ENCODE results near the gene IL17REL. TPM values are rescaled to one million over a fixed set of nuclear protein-coding genes. Genes with fewer than 3 reads are reported as not detected.

IL17REL gene
- total RNA-seq, 2 donors from 2014 or later, result 0.15 TPM; not detected in 1

DNA sequence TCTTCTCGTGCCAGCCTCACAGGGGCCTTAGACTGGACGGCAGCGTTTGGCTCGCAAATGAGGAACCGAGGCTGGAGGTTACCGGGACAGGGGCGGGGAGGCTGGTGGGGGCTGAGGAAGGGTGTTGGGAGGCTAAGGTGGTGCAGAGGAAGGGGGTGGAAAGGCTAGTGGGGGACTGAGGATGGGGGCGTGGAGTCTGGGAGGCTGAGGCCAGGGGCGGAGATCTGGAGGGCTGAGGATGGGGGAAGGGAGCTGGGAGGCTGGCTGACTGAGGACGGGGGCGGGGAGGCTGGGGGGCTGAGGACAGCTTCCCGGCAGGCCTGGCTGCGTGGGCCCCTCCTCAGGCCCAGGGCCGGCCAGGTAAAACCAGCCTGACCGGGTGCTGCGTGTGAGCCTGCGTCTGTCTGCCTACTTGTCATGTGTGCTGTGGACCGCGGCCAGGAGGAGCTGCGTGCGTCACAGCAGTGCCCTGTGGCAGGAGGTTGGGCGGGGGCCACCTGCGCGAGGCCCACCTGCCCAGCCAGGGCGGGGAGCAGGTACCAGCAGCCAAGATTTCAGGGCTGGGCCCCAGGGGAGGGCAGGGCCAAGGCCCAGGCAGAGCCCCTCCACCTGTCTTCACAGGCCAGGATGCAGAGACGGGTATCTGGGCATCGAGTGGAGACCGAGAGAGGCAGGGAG lies 61.4 kb downstream of the IL17REL start:
- Mint-ChIP-seq H3K9me3 (no peaks in the 10 kb centered on the region), H3K4me3 (no peak overlapping the region), H3K36me3 (ENCODE audit: low read depth) (no peaks in the 10 kb centered on the region), H3K27ac (no peak overlapping the region), H3K4me1 (no peaks in the 10 kb centered on the region), H3K27me3 (ENCODE audit: insufficient read depth) (no peaks in the 10 kb centered on the region)
- no peak overlapping the region for H3K4me3 ChIP-seq (ENCODE audit: low read length)
- no peaks in the 10 kb centered on the region for H3K36me3 ChIP-seq (ENCODE audit: control insufficient read depth, insufficient read depth, low read length)
- H3K4me1 ChIP-seq (ENCODE audit: control insufficient read depth, insufficient read depth, low read length), result peaks cover 6% of the 10 kb centered on the region
- peak; percentile 57 for DNase-seq
- no peak overlapping the region for H3K27ac ChIP-seq (ENCODE audit: low read depth, low read length)
- TF ChIP-seq, protein P1, sequence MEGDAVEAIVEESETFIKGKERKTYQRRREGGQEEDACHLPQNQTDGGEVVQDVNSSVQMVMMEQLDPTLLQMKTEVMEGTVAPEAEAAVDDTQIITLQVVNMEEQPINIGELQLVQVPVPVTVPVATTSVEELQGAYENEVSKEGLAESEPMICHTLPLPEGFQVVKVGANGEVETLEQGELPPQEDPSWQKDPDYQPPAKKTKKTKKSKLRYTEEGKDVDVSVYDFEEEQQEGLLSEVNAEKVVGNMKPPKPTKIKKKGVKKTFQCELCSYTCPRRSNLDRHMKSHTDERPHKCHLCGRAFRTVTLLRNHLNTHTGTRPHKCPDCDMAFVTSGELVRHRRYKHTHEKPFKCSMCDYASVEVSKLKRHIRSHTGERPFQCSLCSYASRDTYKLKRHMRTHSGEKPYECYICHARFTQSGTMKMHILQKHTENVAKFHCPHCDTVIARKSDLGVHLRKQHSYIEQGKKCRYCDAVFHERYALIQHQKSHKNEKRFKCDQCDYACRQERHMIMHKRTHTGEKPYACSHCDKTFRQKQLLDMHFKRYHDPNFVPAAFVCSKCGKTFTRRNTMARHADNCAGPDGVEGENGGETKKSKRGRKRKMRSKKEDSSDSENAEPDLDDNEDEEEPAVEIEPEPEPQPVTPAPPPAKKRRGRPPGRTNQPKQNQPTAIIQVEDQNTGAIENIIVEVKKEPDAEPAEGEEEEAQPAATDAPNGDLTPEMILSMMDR (conservative IDR thresholded peaks at IDR 0.05), result no peak
- H3K27me3 ChIP-seq (ENCODE audit: control insufficient read depth, insufficient read depth, low read length, poor library complexity, severe bottlenecking), result no peaks in the 10 kb centered on the region
- H3K9ac ChIP-seq (ENCODE audit: extremely low read depth, low read length, poor library complexity, severe bottlenecking), result no peak overlapping the region
- 82 to 86% methylated on average over 18 to 28 of the region's 28 CpGs for WGBS, 2 experiments (ENCODE audit: insufficient coverage in 1 of 2, insufficient read length in 1 of 2)
- H3K9me3 ChIP-seq (ENCODE audit: control insufficient read depth, low read length), result no peaks in the 10 kb centered on the region

DNA sequence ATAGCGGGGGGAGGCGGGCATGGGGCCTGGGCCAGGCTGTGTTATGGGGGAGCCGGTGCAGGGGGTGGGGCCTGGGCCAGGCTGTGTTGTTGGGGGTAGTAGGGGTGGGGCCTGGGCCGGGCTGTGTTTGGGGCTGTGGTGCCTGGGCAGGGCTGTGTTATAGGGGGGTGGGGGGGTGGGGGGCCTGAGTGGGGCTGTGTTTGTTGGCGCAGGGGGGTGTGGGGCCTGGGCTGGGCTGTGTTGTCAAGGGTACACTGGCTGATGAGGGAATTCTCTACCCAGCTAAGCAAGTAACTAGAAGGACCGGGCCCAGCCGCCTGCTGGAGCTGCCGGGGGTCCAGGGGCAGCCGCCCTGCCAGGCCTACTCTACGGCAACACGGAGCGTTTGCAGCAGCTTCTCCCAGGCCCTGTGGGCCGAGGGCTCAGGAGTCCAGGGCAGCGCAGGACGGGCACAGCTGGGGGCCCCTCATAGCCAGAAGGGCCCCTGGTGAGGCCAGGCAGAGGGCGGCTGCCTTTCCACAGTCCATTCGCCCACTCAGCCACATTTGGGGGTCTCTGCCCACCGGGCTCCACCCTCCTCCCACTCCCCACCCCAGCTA lies 62.1 kb downstream of the IL17REL start:
- H3K4me3 Mint-ChIP-seq, result no peak overlapping the region
- H3K36me3 Mint-ChIP-seq (ENCODE audit: low read depth), result no peaks in the 10 kb centered on the region
- no peaks in the 10 kb centered on the region for H3K36me3 ChIP-seq (ENCODE audit: control insufficient read depth, insufficient read depth, low read length)
- WGBS, 2 experiments (ENCODE audit: insufficient coverage in 1 of 2, insufficient read length in 1 of 2), result 70 to 90% methylated on average over 2 to 15 of the region's 18 CpGs
- DNase-seq, result peak; percentile 57
- H3K27me3 ChIP-seq (ENCODE audit: control insufficient read depth, insufficient read depth, low read length, poor library complexity, severe bottlenecking), result no peaks in the 10 kb centered on the region
- peaks cover 6% of the 10 kb centered on the region for H3K4me1 ChIP-seq (ENCODE audit: control insufficient read depth, insufficient read depth, low read length)
- H3K9me3 Mint-ChIP-seq, result no peaks in the 10 kb centered on the region
- no peak overlapping the region for H3K27ac ChIP-seq (ENCODE audit: low read depth, low read length)
- H3K27ac Mint-ChIP-seq, result no peak overlapping the region
- TF ChIP-seq, protein P1 (conservative IDR thresholded peaks at IDR 0.05), result no peak
- no peak overlapping the region for H3K4me3 ChIP-seq (ENCODE audit: low read length)
- H3K4me1 Mint-ChIP-seq, result no peaks in the 10 kb centered on the region
- no peaks in the 10 kb centered on the region for H3K9me3 ChIP-seq (ENCODE audit: control insufficient read depth, low read length)
- H3K27me3 Mint-ChIP-seq (ENCODE audit: insufficient read depth), result no peaks in the 10 kb centered on the region
- H3K9ac ChIP-seq (ENCODE audit: extremely low read depth, low read length, poor library complexity, severe bottlenecking), result no peak overlapping the region

DNA sequence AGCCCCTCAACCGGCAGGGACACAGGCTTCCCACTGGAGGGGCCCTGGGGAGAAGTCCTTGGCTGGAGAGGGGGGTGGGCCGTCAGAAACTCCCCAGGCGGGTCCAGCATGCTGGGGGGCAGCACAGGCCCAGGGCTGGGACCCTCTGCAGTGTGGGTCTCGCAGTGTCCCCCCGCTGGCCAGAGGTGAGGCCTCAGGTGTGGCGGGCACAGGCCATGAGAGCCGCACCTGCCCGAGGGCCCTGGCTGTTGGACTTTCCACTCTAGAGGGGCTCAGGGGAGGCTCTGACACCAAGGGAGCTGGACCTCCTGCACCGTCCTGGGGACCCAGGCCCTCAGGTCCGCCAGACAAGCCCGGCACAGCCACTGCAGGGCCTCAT lies 62.7 kb downstream of the IL17REL start:
- Histone ChIP-seq H3K4me1 (ENCODE audit: control insufficient read depth, insufficient read depth, low read length) (peaks cover 6% of the 10 kb centered on the region), H3K4me3 (ENCODE audit: low read length) (no peak overlapping the region), H3K27me3 (ENCODE audit: control insufficient read depth, insufficient read depth, low read length, poor library complexity, severe bottlenecking) (no peaks in the 10 kb centered on the region), H3K9ac (ENCODE audit: extremely low read depth, low read length, poor library complexity, severe bottlenecking) (no peak overlapping the region), H3K9me3 (ENCODE audit: control insufficient read depth, low read length) (no peaks in the 10 kb centered on the region), H3K36me3 (ENCODE audit: control insufficient read depth, insufficient read depth, low read length) (no peaks in the 10 kb centered on the region), H3K27ac (ENCODE audit: low read depth, low read length) (no peak overlapping the region)
- Mint-ChIP-seq H3K27ac (no peak overlapping the region), H3K4me3 (no peak overlapping the region), H3K4me1 (no peaks in the 10 kb centered on the region), H3K36me3 (ENCODE audit: low read depth) (no peaks in the 10 kb centered on the region), H3K27me3 (ENCODE audit: insufficient read depth) (no peaks in the 10 kb centered on the region), H3K9me3 (no peaks in the 10 kb centered on the region)
- peak; percentile 53 for DNase-seq
- WGBS, 2 experiments (ENCODE audit: insufficient coverage in 1 of 2, insufficient read length in 1 of 2), result 88 to 93% methylated on average over 3 to 11 of the region's 11 CpGs
- TF ChIP-seq, protein P1 (conservative IDR thresholded peaks at IDR 0.05), result no peak
